ENCODE data around the gene SLC35F6.
"Not testable (repeated sequence)": the region's sequence is repeated elsewhere in the genome, so short reads cannot be mapped to it uniquely, and the experiment has no call there.

The SLC35F6 gene

GRCh38 chr2:26758790-26759321 is 5.2 kb upstream of the SLC35F6 start:
- no peak for DNase-seq

- DNase-seq, result no peak
These were observed 4.2 kb upstream of the SLC35F6 start for GRCh38 chr2:26759845-26760244.

- DNase-seq, result not testable (repeated sequence)
These were observed 3.1 kb upstream of the SLC35F6 start for GRCh38 chr2:26760991-26761390.

- DNase-seq, result no peak
These were observed 1.1 kb upstream of the SLC35F6 start for GRCh38 chr2:26763019-26763418.

GRCh38 chr2:26764906-26765305 is 822 bp downstream of the SLC35F6 start:
- DNase-seq, result no peak

- no peak for DNase-seq
These were observed 1.6 kb downstream of the SLC35F6 start for GRCh38 chr2:26765475-26766200.

GRCh38 chr2:26767129-26767528 is 3.0 kb downstream of the SLC35F6 start:
- DNase-seq, result no peak

GRCh38 chr2:26767894-26768487 is 3.9 kb downstream of the SLC35F6 start:
- DNase-seq, result no peak

- no peak for DNase-seq
These were observed 4.6 kb downstream of the SLC35F6 start for GRCh38 chr2:26768759-26769088.

GRCh38 chr2:26769089-26769761 is 5.1 kb downstream of the SLC35F6 start:
- no peak for DNase-seq

GRCh38 chr2:26770986-26771586 is 7.0 kb downstream of the SLC35F6 start:
- peak in 1 of 2 experiments; percentile 14 for DNase-seq

GRCh38 chr2:26772064-26773001 is 8.2 kb downstream of the SLC35F6 start:
- no peak for DNase-seq

- no peak for DNase-seq
These were observed 12.2 kb downstream of the SLC35F6 start for GRCh38 chr2:26776195-26776800.

- DNase-seq, result no peak
These were observed 14.0 kb downstream of the SLC35F6 start for GRCh38 chr2:26778098-26778497.

GRCh38 chr2:26778507-26778906 is 14.4 kb downstream of the SLC35F6 start:
- no peak for DNase-seq

GRCh38 chr2:26780203-26780760 is 16.2 kb downstream of the SLC35F6 start:
- DNase-seq, result no peak

- DNase-seq, result no peak
These were observed 19.0 kb downstream of the SLC35F6 start for GRCh38 chr2:26782876-26783704.

- no peak for DNase-seq
These were observed 20.6 kb downstream of the SLC35F6 start for GRCh38 chr2:26784570-26785234.

- DNase-seq, result peak; percentile 90 to 96
These were observed 21.5 kb downstream of the SLC35F6 start, which contains the start of gene CENPA for GRCh38 chr2:26785431-26786206. Gene CENPA, plus strand, starts transcription at chr2:26786056. Its CDS starts 141 bp downstream, at chr2:26786197.
